HCT116 (cell line): ENCODE data around the gene LRRK1. TPM values are rescaled to one million over a fixed set of nuclear protein-coding genes. Genes with fewer than 3 reads are reported as not detected.

Experiments
- ATAC-seq: fragments of 200-7000 bp; cut with Tn5 transposase; 2 replicates; pipeline ENCODE4 v1.9.1; 2020; ENCODE audit warnings: mild to moderate bottlenecking, moderate library complexity
- BruUV-seq: library from RNA; stranded (reverse); fragments of 400-500 nt; replicated peaks from 2 replicates; lab custom pipeline; 2021; lab: Mats Ljungman, UMichigan
- CTCF ChIA-PET: fragments of 300-600 bp; sonication (Branson Sonifier 250); formaldehyde crosslinking; loops from one replicate; lab custom pipeline; 2021; ENCODE audit warnings: antibody characterized with exemption; lab: Charles Lee
- POLR2A ChIA-PET: fragments of 300-600, 350-600 bp; sonication (Branson Sonifier 250); formaldehyde crosslinking; loops from one replicate; lab custom pipeline; 2021; ENCODE audit warnings: antibody characterized with exemption; lab: Charles Lee
- RAD21 ChIA-PET, 2 experiments: fragments of 300-600 bp; sonication (Branson Sonifier 250); formaldehyde crosslinking; loops; one replicate each; lab custom pipeline; 2023; ENCODE audit warnings: low total read pairs in 2 of 2; ENCODE audit not compliant: uncharacterized antibody in 2 of 2, unreplicated experiment in 2 of 2, low non-redundant PET in 1 of 2; lab: Charles Lee
- DNase-seq: peaks from one replicate; pipeline ENCODE4 v3.0.0-alpha.2; 2010; ENCODE audit warnings: low read depth, low spot score
- H2AFZ ChIP-seq: fragments of 200-600 bp; shearing (Covaris generic), sonication (generic); 2 replicates; pipeline ENCODE4 v1.6.1; 2017; ENCODE audit warnings: low read depth, mixed run types, mixed read lengths, antibody characterized with exemption, low read length; ENCODE audit not compliant: poor library complexity, severe bottlenecking
- H3K27ac ChIP-seq: 2 replicates; pipeline ENCODE4 v1.5.1; 2012; ENCODE audit warnings: low read depth, low read length
- H3K27me3 ChIP-seq: fragments of 200-600 bp; sonication (generic); 2 replicates; pipeline ENCODE4 v1.6.1; 2016; ENCODE audit warnings: mixed run types, low read length, mixed read lengths; ENCODE audit not compliant: insufficient read depth
- H3K36me3 ChIP-seq, 2 experiments: fragments of 200-500 bp in 1 of 2; fragments of 200-600 bp in 1 of 2; sonication (Bioruptor generic) in 1 of 2; sonication (generic) in 1 of 2; 2 replicates each; pipeline versions ENCODE4 v1.5.1 to v1.6.1; 2014 to 2016; ENCODE audit warnings: low read length in 2 of 2, inconsistent platforms in 1 of 2, mixed read lengths in 1 of 2, mixed run types in 1 of 2; ENCODE audit not compliant: insufficient read depth in 2 of 2, control insufficient read depth in 1 of 2
- H3K4me1 ChIP-seq, 2 experiments: fragments of 200-600 bp in 1 of 2; sonication (generic) in 1 of 2; 2 replicates each; pipeline versions ENCODE4 v1.5.1 to v1.6.1; 2012 to 2017; ENCODE audit warnings: low read length in 2 of 2, inconsistent platforms in 1 of 2, mild to moderate bottlenecking in 1 of 2, mixed read lengths in 1 of 2, mixed run types in 1 of 2, moderate library complexity in 1 of 2; ENCODE audit not compliant: insufficient read depth in 2 of 2, control insufficient read depth in 1 of 2
- H3K4me2 ChIP-seq: fragments of 200-600 bp; sonication (generic); 2 replicates; pipeline ENCODE4 v1.6.1; 2017; ENCODE audit warnings: mixed run types, low read length, mixed read lengths
- H3K4me3 ChIP-seq, 2 experiments: fragments of 200-600 bp in 1 of 2; sonication (generic) in 1 of 2; replicated peaks in 1 of 2; 2 replicates each; pipeline ENCODE4 v1.5.1; 2011 to 2016; ENCODE audit warnings: low read length in 2 of 2, control low read depth in 1 of 2, low read depth in 1 of 2, mild to moderate bottlenecking in 1 of 2, mixed read lengths in 1 of 2, mixed run types in 1 of 2
- H3K79me2 ChIP-seq: fragments of 200-600 bp; sonication (generic); 2 replicates; pipeline ENCODE4 v1.6.1; 2017; ENCODE audit warnings: mild to moderate bottlenecking, mixed run types, low read length, moderate library complexity, mixed read lengths; ENCODE audit not compliant: insufficient read depth
- H3K9ac ChIP-seq: fragments of 200-600 bp; sonication (generic); 2 replicates; pipeline ENCODE4 v1.6.1; 2016; ENCODE audit warnings: low read length, mixed read lengths
- H3K9me2 ChIP-seq: fragments of 200-600 bp; sonication (generic), shearing (Covaris generic); 2 replicates; pipeline ENCODE4 v1.6.1; 2017; ENCODE audit warnings: mixed run types, mild to moderate bottlenecking, moderate library complexity; ENCODE audit not compliant: insufficient read depth
- H3K9me3 ChIP-seq, 2 experiments: fragments of 200-500 bp in 1 of 2; fragments of 200-600 bp in 1 of 2; sonication (Bioruptor generic) in 1 of 2; sonication (generic) in 1 of 2; 2 replicates each; pipeline ENCODE4 v1.6.1; 2014 to 2017; ENCODE audit warnings: low read length in 2 of 2, mixed read lengths in 2 of 2, inconsistent platforms in 1 of 2, low read depth in 1 of 2, mild to moderate bottlenecking in 1 of 2, mixed run types in 1 of 2, moderate library complexity in 1 of 2; ENCODE audit not compliant: control insufficient read depth in 1 of 2, insufficient read depth in 1 of 2
- H4K20me1 ChIP-seq: fragments of 200-600 bp; sonication (generic), shearing (Covaris generic); 2 replicates; pipeline ENCODE4 v1.6.1; 2017; ENCODE audit warnings: mixed run types, mild to moderate bottlenecking, moderate library complexity; ENCODE audit not compliant: insufficient read depth
- ATF3 ChIP-seq: IDR thresholded peaks from 2 replicates; pipeline ENCODE4 v1.6.1; 2012
- CTCF ChIP-seq, 3 experiments: fragments of 200-600 bp in 1 of 3; sonication (generic) in 1 of 3; IDR thresholded peaks in 2 of 3; conservative IDR thresholded peaks in 1 of 3; 2 replicates each; pipeline ENCODE4 v1.5.1; 2012 to 2017; ENCODE audit warnings: low read depth in 2 of 3, low read length in 2 of 3, antibody characterized with exemption in 1 of 3, borderline replicate concordance in 1 of 3, control low read depth in 1 of 3, mild to moderate bottlenecking in 1 of 3, mixed read lengths in 1 of 3, mixed run types in 1 of 3, moderate library complexity in 1 of 3; ENCODE audit not compliant: insufficient read depth in 1 of 3
- EZH2 ChIP-seq: fragments of 200-600 bp; sonication (generic); IDR thresholded peaks from 2 replicates; pipeline ENCODE4 v1.6.1; 2017; ENCODE audit warnings: antibody characterized with exemption, mixed run types
- FOSL1 ChIP-seq: IDR thresholded peaks from 2 replicates; pipeline ENCODE4 v1.6.1; 2012; ENCODE audit warnings: low read depth
- JUND ChIP-seq: IDR thresholded peaks from 2 replicates; pipeline ENCODE4 v1.6.1; 2012
- POLR2AphosphoS5 ChIP-seq: IDR thresholded peaks from 2 replicates; pipeline ENCODE4 v1.6.1; 2011; ENCODE audit warnings: mild to moderate bottlenecking, low read depth, low read length, moderate library complexity
- SIN3A ChIP-seq: IDR thresholded peaks from 2 replicates; pipeline ENCODE4 v1.6.1; 2012; ENCODE audit warnings: low read depth
- SRF ChIP-seq: IDR thresholded peaks from 2 replicates; pipeline ENCODE4 v1.6.1; 2012; ENCODE audit warnings: low read depth
- TCF7L2 ChIP-seq: IDR thresholded peaks from 2 replicates; pipeline ENCODE4 v1.7.0; 2011; ENCODE audit warnings: borderline replicate concordance, inconsistent platforms; ENCODE audit not compliant: insufficient read depth, insufficient read length; ENCODE audit errors: extremely low read depth
- ZFX ChIP-seq: fragments of 450-650 bp; IDR thresholded peaks from 2 replicates; pipeline ENCODE4 v1.6.1; 2017
- ZNF274 ChIP-seq: fragments of 200-500 bp; sonication (Bioruptor generic); IDR thresholded peaks from 2 replicates; pipeline ENCODE4 v1.6.1; 2014; ENCODE audit warnings: mild to moderate bottlenecking, low read depth, low read length, inconsistent platforms
- intact Hi-C: fragments of 100-400 bp; cut with micrococcal nuclease; formaldehyde crosslinking; loops from 2 replicates; pipeline ENCODE4 v1.10.0; 2022
- total RNA-seq: library from RNA; stranded (reverse); gene quantifications from one replicate; pipeline ENCODE4 v1.2.1, GENCODE V29; 2021; ENCODE audit not compliant: unreplicated experiment

The LRRK1 gene
- total RNA-seq, 1 experiment from 2014 or later: 21.6 TPM

GRCh38 chr15:101012326-101013200 is 93.4 kb downstream of the LRRK1 start:
- DNase-seq: no peak
- no peak overlapping the region for H2AFZ ChIP-seq
- TF ChIP-seq EZH2 (no peak), POLR2AphosphoS5 (no peak), CTCF (IDR thresholded peaks at IDR 0.05 in 2 of 3, conservative IDR thresholded peaks at IDR 0.05 in 1 of 3; ENCODE audit: borderline replicate concordance in 1 of 3, insufficient read depth in 1 of 3, low read depth in 2 of 3, low read length in 2 of 3) (no peak), ZFX (no peak), FOSL1 (no peak), TCF7L2 (no peak), SIN3A (no peak), SRF (no peak), ZNF274 (no peak), JUND (no peak), ATF3 (no peak)
- TF ChIP-seq, all 23 proteins: peak for 0
- ChIA-PET RAD21 (no interaction called here), CTCF (interaction anchor here (0.7 to 1.7 kb wide), 3 partner anchors 35 to 276 kb away, joined by 3 to 6 read pairs (median 5); no protein-coding TSS in a partner anchor), POLR2A (interaction anchor here (0.6 kb wide), 1 partner anchor 245 kb away, joined by 3 read pairs; no protein-coding TSS in a partner anchor)
- Histone ChIP-seq H3K4me2 (no peak overlapping the region), H3K36me3 (peaks cover 0 to 6% of the 10 kb centered on the region in 2 experiments; a peak in 1 of 4 replicates), H3K9ac (no peak overlapping the region), H3K27me3 (no peaks in the 10 kb centered on the region), H4K20me1 (no peaks in the 10 kb centered on the region), H3K79me2 (no peaks in the 10 kb centered on the region), H3K27ac (no peak overlapping the region), H3K9me3 (no peaks in the 10 kb centered on the region), H3K9me2 (no peaks in the 10 kb centered on the region), H3K4me3 (no peak overlapping the region), H3K4me1 (peaks cover 6 to 12% of the 10 kb centered on the region in 2 experiments; a peak in 3 of 4 replicates)
- intact Hi-C loops: loop anchor here (10.0 kb wide), 1 partner anchor 72 kb away; no protein-coding TSS in a partner anchor
- ATAC-seq: no peak
- no TSS peak for BruUV-seq
